HG03280 (cell line): Measurements from ENCODE around the gene KRTAP9-4.
"Not testable (repeated sequence)": the region's sequence is repeated elsewhere in the genome, so short reads cannot be mapped to it uniquely, and the experiment has no call there.

Source experiments
- ATAC-seq: cut with Tn5 transposase; IDR thresholded peaks from one replicate; pipeline ENCODE4 v1.9.1; 2021; ENCODE audit warnings: mild to moderate bottlenecking, moderate library complexity; ENCODE audit not compliant: unreplicated experiment

Gene KRTAP9-4

GRCh38 chr17:41249637-41250240 lies at the start of gene KRTAP9-4:
Gene KRTAP9-4, plus strand, starts transcription at chr17:41249687. Its CDS starts 34 bp downstream, at chr17:41249721.
- ATAC-seq, result not testable (repeated sequence)

- no peak for ATAC-seq
These were observed 37.5 kb upstream of the KRTAP9-4 start for GRCh38 chr17:41211845-41212466.

- no peak for ATAC-seq
These were observed 36.8 kb upstream of the KRTAP9-4 start for GRCh38 chr17:41212524-41213169.

- no peak for ATAC-seq
These were observed 33.8 kb upstream of the KRTAP9-4 start for GRCh38 chr17:41215681-41216080.

GRCh38 chr17:41223821-41224220 lies 25.7 kb upstream of the KRTAP9-4 start:
- ATAC-seq, result no peak

GRCh38 chr17:41226051-41226450 lies 23.4 kb upstream of the KRTAP9-4 start:
- ATAC-seq, result no peak

GRCh38 chr17:41226598-41227095 lies 22.8 kb upstream of the KRTAP9-4 start, which contains the start of gene KRTAP9-2:
Gene KRTAP9-2, plus strand, starts transcription at chr17:41226648. Its CDS starts 7 bp downstream, at chr17:41226655.
- ATAC-seq, result not testable (repeated sequence)

GRCh38 chr17:41230094-41230493 lies 19.4 kb upstream of the KRTAP9-4 start:
- ATAC-seq, result no peak

- ATAC-seq, result no peak
These were observed 17.8 kb upstream of the KRTAP9-4 start for GRCh38 chr17:41231731-41232130.

GRCh38 chr17:41232399-41233105 lies 16.9 kb upstream of the KRTAP9-4 start, which contains the start of gene KRTAP9-3:
Gene KRTAP9-3, plus strand, starts transcription at chr17:41232449. Its CDS starts 53 bp downstream, at chr17:41232502.
- not testable (repeated sequence) for ATAC-seq

- ATAC-seq, result not testable (repeated sequence)
These were observed 12.4 kb upstream of the KRTAP9-4 start for GRCh38 chr17:41237116-41237515.

- ATAC-seq, result not testable (repeated sequence)
These were observed 11.5 kb upstream of the KRTAP9-4 start, which contains the start of gene KRTAP9-8 for GRCh38 chr17:41237949-41238437. Gene KRTAP9-8, plus strand, starts transcription at chr17:41237999. Its CDS starts 53 bp downstream, at chr17:41238052.

GRCh38 chr17:41246995-41247787 lies 2.3 kb upstream of the KRTAP9-4 start:
- not testable (repeated sequence) for ATAC-seq

GRCh38 chr17:41251261-41251660 lies 1.8 kb downstream of the KRTAP9-4 start:
- no peak for ATAC-seq

- no peak for ATAC-seq
These were observed 5.4 kb downstream of the KRTAP9-4 start for GRCh38 chr17:41254861-41255260.

GRCh38 chr17:41255381-41256290 lies 6.1 kb downstream of the KRTAP9-4 start, which contains the start of gene KRTAP9-9:
Gene KRTAP9-9, plus strand, starts transcription at chr17:41255384.
- not testable (repeated sequence) for ATAC-seq

GRCh38 chr17:41256291-41256685 lies 6.8 kb downstream of the KRTAP9-4 start:
- ATAC-seq, result no peak

GRCh38 chr17:41258406-41258805 lies 8.9 kb downstream of the KRTAP9-4 start:
- ATAC-seq, result no peak

- ATAC-seq, result no peak
These were observed 13.7 kb downstream of the KRTAP9-4 start for GRCh38 chr17:41263212-41263611.
